ENCODE data around the gene TMEM109. TPM values are rescaled to one million over a fixed set of nuclear protein-coding genes. Genes with fewer than 3 reads are reported as not detected.

TMEM109 gene
- total and polyA plus RNA-seq, 2 of the 4 experiments (the other 2 are of a cell fraction) = 15.1 to 69.7 TPM

- no peak overlapping the region for H2BK15ac ChIP-seq (ENCODE audit: low read depth, low read length)
- peaks cover 7% of the 10 kb centered on the region for H3K4me1 ChIP-seq (ENCODE audit: control insufficient read depth, insufficient read depth, low read length)
- H2BK120ac ChIP-seq (ENCODE audit: low read depth, low read length) = no peak overlapping the region
- peak overlapping the region; percentile 94 for H3K27ac ChIP-seq (ENCODE audit: insufficient read depth, low read length)
- peak overlapping the region; percentile 75 for H3K4me2 ChIP-seq (ENCODE audit: low read depth, low read length)
- peaks cover 1% of the 10 kb centered on the region for H3K36me3 ChIP-seq (ENCODE audit: control insufficient read depth, insufficient read depth, low read length)
- WGBS, 2 experiments (ENCODE audit: extremely low coverage in 2 of 2, insufficient read length in 1 of 2) = 0% methylated on average over 14 of the region's 31 CpGs; no CpG with 5 or more reads in 1 of the 2 experiments
- ATAC-seq (ENCODE audit: low read depth) (peak; percentile 25), DNase-seq (peak; percentile 34)
- 0 out of 2 replicates have a peak overlapping the region, but pooled peaks have one; percentile 51 for H3K14ac ChIP-seq (replicated peaks; ENCODE audit: low read depth, low read length)
- no peak overlapping the region for H2BK20ac ChIP-seq (ENCODE audit: low read depth, low read length)
- in situ Hi-C loops (cut with MboI; ENCODE audit: low sequenced_read_pairs) = loop anchor here (25.0 kb wide), 1 partner anchor 1327 kb away; no protein-coding TSS in a partner anchor
- H2BK5ac ChIP-seq (ENCODE audit: low read depth, low read length, poor library complexity, severe bottlenecking) = peak overlapping the region; percentile 15
- dilution Hi-C loops (cut with HindIII; ENCODE audit: low sequenced_read_pairs, unreplicated experiment) = no loop called here
- POLR2A ChIA-PET (ENCODE audit: unreplicated experiment) = interaction anchor here (0.5 kb wide), 1 partner anchor 10 kb away, joined by 3 read pairs; no protein-coding TSS in a partner anchor
- TF ChIP-seq MXI1 (IDR thresholded peaks at IDR 0.05; ENCODE audit: borderline replicate concordance, low read depth, low read length) = peak; percentile 60; the same call in 1 of the 2 replicates
- no peak for TF ChIP-seq RFX5 (IDR thresholded peaks at IDR 0.05; ENCODE audit: low read depth, low read length)
- CTCF ChIA-PET = interaction anchor here (0.7 to 1.6 kb wide), 5 partner anchors 13 to 1743 kb away, joined by 3 to 8 read pairs (median 3); partner anchors contain the start of gene DTX4
- peak overlapping the region; percentile 50 for H3K23ac ChIP-seq (ENCODE audit: low read depth, low read length)
- no peaks in the 10 kb centered on the region for H3K9me3 ChIP-seq (ENCODE audit: control insufficient read depth, insufficient read depth, low read length)
- H2AK5ac ChIP-seq (ENCODE audit: low read depth, low read length) = 0 out of 2 replicates have a peak overlapping the region, but pooled peaks have one; percentile 17
- peak overlapping the region; percentile 27 for H3K56ac ChIP-seq (ENCODE audit: extremely low read depth, insufficient read depth, low read length)
- no peak overlapping the region for H4K5ac ChIP-seq (ENCODE audit: low read depth, low read length)
- H3K79me1 ChIP-seq (ENCODE audit: low read depth in 1 of 2, low read length in 2 of 2) = peaks cover 22 to 49% of the 10 kb centered on the region in 2 experiments
- H3K9ac ChIP-seq (ENCODE audit: low read depth, low read length) = peak overlapping the region; percentile 95
- H3K4ac ChIP-seq (ENCODE audit: low read depth, low read length) = peak overlapping the region; percentile 74; the same call in 1 of the 2 replicates
- peak overlapping the region; percentile 99 for H2AFZ ChIP-seq (replicated peaks; ENCODE audit: low read length, poor library complexity)
- intact Hi-C loops (cut with micrococcal nuclease) = loop anchor here (2.0 kb wide), 1 partner anchor 272 kb away; no protein-coding TSS in a partner anchor
- H2AK9ac ChIP-seq (replicated peaks; ENCODE audit: low read depth, low read length, poor library complexity) = peak overlapping the region; percentile 92
- H4K20me1 ChIP-seq (ENCODE audit: insufficient read depth, low read length) = peaks cover 14% of the 10 kb centered on the region; the same call in 1 of the 2 replicates
- peaks cover 17% of the 10 kb centered on the region for H3K9me1 ChIP-seq (ENCODE audit: insufficient read depth, low read length)
- peak overlapping the region; percentile 7 for H4K91ac ChIP-seq (ENCODE audit: insufficient read depth, low read depth, low read length)
- H3K4me3 ChIP-seq (ENCODE audit: insufficient read depth, low read depth, low read length) = peak overlapping the region; percentile 52
- H3K27me3 ChIP-seq (ENCODE audit: control insufficient read depth, insufficient read depth, low read length) = peaks cover 6% of the 10 kb centered on the region; the same call in 1 of the 2 replicates
- BruUV-seq (replicated peaks) = no TSS peak
- H3K18ac ChIP-seq (ENCODE audit: low read depth, low read length) = no peak overlapping the region
- H4K8ac ChIP-seq (ENCODE audit: low read depth in 2 of 2, low read length in 2 of 2) = peak overlapping the region; percentile 51 to 100; a peak in 2 of 4 replicates
These were observed 782 bp downstream of the TMEM109 start for GRCh38 chr11:60914633-60915247.
